K562 (cell line): ENCODE measurements around the gene KIR3DL2. TPM values are rescaled to one million over a fixed set of nuclear protein-coding genes. Genes with fewer than 3 reads are reported as not detected.
"Not testable (repeated sequence)": the region's sequence is repeated elsewhere in the genome, so short reads cannot be mapped to it uniquely, and the experiment has no call there.

Source experiments
- ATAC-seq: fragments of 200-7000 bp; cut with Tn5 transposase; 3 replicates; pipeline ENCODE4 v1.9.1; 2020; ENCODE audit warnings: moderate library complexity
- BruUV-seq: library from RNA; stranded (reverse); fragments of 400-500 nt; replicated peaks from 2 replicates; lab custom pipeline; 2021; lab: Mats Ljungman, UMichigan
- CTCF ChIA-PET: fragments of 300-600 bp; formaldehyde crosslinking; extraction: SDS; loops from one replicate; lab custom pipeline; 2021; ENCODE audit warnings: low intra/inter-chr PET ratio; lab: Yijun Ruan, JAX
- POLR2A ChIA-PET: fragments of 300-600, 350-650 bp; sonication (Branson Sonifier 250); formaldehyde crosslinking; extraction: SDS; loops from one replicate; lab custom pipeline; 2021; ENCODE audit warnings: antibody characterized with exemption, inconsistent platforms; lab: Yijun Ruan, JAX
- DNase-seq, 4 experiments: peaks; one replicate each; pipeline versions ENCODE4 v3.0.0 to v3.0.0-alpha.2; 2011 to 2018; ENCODE audit warnings: low spot score in 3 of 4, mixed read lengths in 3 of 4; ENCODE audit errors: extremely low read depth in 1 of 4
- FAIRE-seq: peaks from 2 replicates; lab custom pipeline; 2011; peaks lifted over from hg19 to GRCh38; lab: Jason Lieb, UNC
- H2AFZ ChIP-seq: 2 replicates; pipeline ENCODE4 v1.6.0; 2011; ENCODE audit warnings: low read depth, low read length, control low read depth, inconsistent platforms
- H3K27ac ChIP-seq: fragments of 200-600 bp; 3 replicates; pipeline ENCODE4 v1.8.0; 2011; ENCODE audit warnings: low read depth, mild to moderate bottlenecking, control low read depth, inconsistent platforms, low read length, moderate library complexity, mixed read lengths; ENCODE audit errors: extremely low read depth
- H3K27me3 ChIP-seq, 2 experiments: fragments of 300-600 bp in 1 of 2; 2 replicates in 1 of 2; 3 replicates in 1 of 2; pipeline versions ENCODE4 v1.6.0 to v1.8.0; 2011; ENCODE audit warnings: inconsistent platforms in 2 of 2, low read length in 2 of 2, mild to moderate bottlenecking in 1 of 2, mixed read lengths in 1 of 2, moderate library complexity in 1 of 2; ENCODE audit not compliant: control insufficient read depth in 2 of 2, insufficient read depth in 2 of 2
- H3K36me3 ChIP-seq: fragments of 300-600 bp; 3 replicates; pipeline ENCODE4 v1.8.0; 2011; ENCODE audit warnings: mild to moderate bottlenecking, low read length, inconsistent platforms; ENCODE audit not compliant: control insufficient read depth, insufficient read depth
- H3K4me1 ChIP-seq, 2 experiments: fragments of 200-600 bp in 1 of 2; replicated peaks in 1 of 2; 2 replicates in 1 of 2; 3 replicates in 1 of 2; pipeline versions ENCODE4 v1.5.1 to v1.8.0; 2011; ENCODE audit warnings: inconsistent platforms in 2 of 2, low read length in 2 of 2, mild to moderate bottlenecking in 1 of 2, mixed read lengths in 1 of 2, moderate library complexity in 1 of 2; ENCODE audit not compliant: control insufficient read depth in 2 of 2, insufficient read depth in 2 of 2
- H3K4me2 ChIP-seq: 2 replicates; pipeline ENCODE4 v1.6.1; 2011; ENCODE audit warnings: low read length, control low read depth, inconsistent platforms, mixed read lengths; ENCODE audit not compliant: insufficient read depth
- H3K4me3 ChIP-seq: fragments of 200-600 bp; sonication (generic), shearing (Covaris generic); 2 replicates; pipeline ENCODE4 v1.5.1; 2016; ENCODE audit warnings: control low read depth, inconsistent platforms
- H3K79me2 ChIP-seq: fragments of 200-600 bp; 3 replicates; pipeline ENCODE4 v1.8.0; 2011; ENCODE audit warnings: low read length, inconsistent platforms; ENCODE audit not compliant: control insufficient read depth, insufficient read depth
- H3K9ac ChIP-seq, 2 experiments: 2 replicates each; pipeline versions ENCODE4 v1.6.0 to v1.6.1; 2011; ENCODE audit warnings: low read depth in 2 of 2, low read length in 2 of 2, control low read depth in 1 of 2, inconsistent platforms in 1 of 2, mild to moderate bottlenecking in 1 of 2, mixed read lengths in 1 of 2; ENCODE audit not compliant: insufficient read depth in 1 of 2
- H3K9me1 ChIP-seq: one replicate; pipeline ENCODE4 v1.6.0; 2011; ENCODE audit warnings: inconsistent platforms, mild to moderate bottlenecking, low read length, moderate library complexity; ENCODE audit not compliant: control insufficient read depth, insufficient read depth
- H3K9me3 ChIP-seq: replicated peaks from 2 replicates; pipeline ENCODE4 v1.5.1; 2011; ENCODE audit warnings: low read depth, low read length, inconsistent platforms; ENCODE audit not compliant: control insufficient read depth, insufficient read depth
- H4K20me1 ChIP-seq: replicated peaks from 2 replicates; pipeline ENCODE4 v1.6.1; 2011; ENCODE audit warnings: low read length, inconsistent platforms, mixed read lengths; ENCODE audit not compliant: control insufficient read depth, insufficient read depth
- RBFOX2 ChIP-seq: fragments of 200-400 bp; formaldehyde crosslinking; IDR thresholded peaks from 2 replicates; pipeline ENCODE4 v1.6.1; 2017; ENCODE audit warnings: low read depth, mild to moderate bottlenecking, low read length, moderate library complexity
- SMAD1 ChIP-seq: fragments of 150-350 bp; IDR thresholded peaks from 2 replicates; pipeline ENCODE4 v1.6.1; 2014; ENCODE audit warnings: low read length, low read depth; ENCODE audit not compliant: partially characterized antibody
- WGBS: fragments of 100-300 bp; shearing (Covaris generic); methylation state at CpG from one replicate; pipeline ENCODE4 v1.1.6; 2016; ENCODE audit warnings: low coverage, mixed read lengths; ENCODE audit not compliant: insufficient coverage; ENCODE audit errors: missing lambda C conversion rate; 5-methylcytosine and 5-hydroxymethylcytosine counted together
- in situ Hi-C: fragments of 300-500 bp; cut with MboI; formaldehyde crosslinking; loops from 4 replicates; pipeline ENCODE4 v1.15.0; 2018; ENCODE audit warnings: inconsistent platforms, mixed read lengths
- intact Hi-C: fragments of 100-400 bp; cut with micrococcal nuclease; formaldehyde crosslinking; loops from 2 replicates; pipeline ENCODE4 v1.14.2; 2022
- polyA plus RNA-seq, 8 experiments: library from polyadenylated mRNA; depleted of rRNA in 4 of 8; stranded (reverse) in 5 of 8; unstranded in 3 of 8; fragments of >200 nt; fragmentation: Nextera tagmentation in 2 of 8; fragmentation: Illumina TruSeq in 1 of 8; extraction: Ambion mirVana in 2 of 8; extraction: Trizol in 1 of 8; gene quantifications; 2 replicates each; pipeline versions ENCODE4 v1.2.1 to v1.2.3, GENCODE V29; 2011 to 2014; ENCODE audit warnings: inconsistent platforms in 1 of 8, missing spikeins in 1 of 8
- total RNA-seq, 7 experiments: library from RNA; depleted of rRNA in 6 of 7; stranded (reverse); fragments of >200 nt in 6 of 7; fragmentation: Illumina TruSeq in 2 of 7; extraction: Trizol in 2 of 7; gene quantifications; 2 replicates each; pipeline versions ENCODE4 v1.2.1 to v1.2.3, GENCODE V29; 2011 to 2021; ENCODE audit warnings: low replicate concordance in 1 of 7

Gene KIR3DL2
- total and polyA plus RNA-seq, 9 of the 15 experiments (the other 6 are each of a cell fraction or from before 2014, with no cell fraction given) = not detected

- no peaks in the 10 kb centered on the region for H3K9me1 ChIP-seq
- no peak overlapping the region for H3K9ac ChIP-seq
- intact Hi-C loops (no loop called here), in situ Hi-C loops (no loop called here)
- no peak overlapping the region for H3K4me2 ChIP-seq
- FAIRE-seq (no peak), DNase-seq (no peak), ATAC-seq (no peak)
- no TSS peak for BruUV-seq
- 7% methylated on average over 1 of the region's 2 CpGs for WGBS
- no peak overlapping the region for H3K4me3 ChIP-seq
- no peaks in the 10 kb centered on the region for H4K20me1 ChIP-seq
- no peak overlapping the region for H2AFZ ChIP-seq
- ChIA-PET POLR2A (no interaction called here), CTCF (no interaction called here)
- H3K36me3 ChIP-seq = no peaks in the 10 kb centered on the region
- no peaks in the 10 kb centered on the region; a peak in 1 of 5 replicates for H3K4me1 ChIP-seq
- no peak for TF ChIP-seq RBFOX2
- peaks cover 0 to 17% of the 10 kb centered on the region in 2 experiments; a peak in 3 of 5 replicates for H3K27me3 ChIP-seq
- no peaks in the 10 kb centered on the region for H3K79me2 ChIP-seq
- H3K9me3 ChIP-seq = no peaks in the 10 kb centered on the region
- H3K27ac ChIP-seq = no peak overlapping the region
Measured at GRCh38 chr19:54850930-54851329, 687 bp downstream of the KIR3DL2 start.

- H3K4me2 ChIP-seq = no peak overlapping the region
- POLR2A ChIA-PET = no interaction called here
- DNase-seq (no peak), ATAC-seq (no peak), FAIRE-seq (no peak)
- no peaks in the 10 kb centered on the region; a peak in 1 of 5 replicates for H3K4me1 ChIP-seq
- intact Hi-C loops (no loop called here), in situ Hi-C loops (no loop called here)
- no TSS peak for BruUV-seq
- H3K36me3 ChIP-seq = no peaks in the 10 kb centered on the region
- WGBS = 9% methylated on average over 5 of the region's 7 CpGs
- CTCF ChIA-PET = no interaction called here
- no peak overlapping the region for H3K9ac ChIP-seq
- no peaks in the 10 kb centered on the region for H3K79me2 ChIP-seq
- peaks cover 0 to 17% of the 10 kb centered on the region in 2 experiments; a peak in 3 of 5 replicates for H3K27me3 ChIP-seq
- H4K20me1 ChIP-seq = no peaks in the 10 kb centered on the region
- no peaks in the 10 kb centered on the region for H3K9me1 ChIP-seq
- H3K9me3 ChIP-seq = no peaks in the 10 kb centered on the region
- no peak overlapping the region for H2AFZ ChIP-seq
- no peak overlapping the region for H3K27ac ChIP-seq
- no peak for TF ChIP-seq SMAD1
- no peak overlapping the region for H3K4me3 ChIP-seq
Measured at GRCh38 chr19:54851353-54851752, 1.1 kb downstream of the KIR3DL2 start.

- H3K4me2 ChIP-seq, FAIRE-seq, ATAC-seq, H3K9me1 ChIP-seq, DNase-seq, H4K20me1 ChIP-seq, CTCF ChIA-PET, H3K79me2 ChIP-seq, H3K4me3 ChIP-seq, H3K4me1 ChIP-seq, H3K36me3 ChIP-seq, H2AFZ ChIP-seq, POLR2A ChIA-PET, H3K9me3 ChIP-seq, H3K9ac ChIP-seq, H3K27me3 ChIP-seq, BruUV-seq, H3K27ac ChIP-seq: not testable (repeated sequence)
- in situ Hi-C loops (loop anchor here (5.0 kb wide), 1 partner anchor 33 kb away; no protein-coding TSS in a partner anchor), intact Hi-C loops (loop anchor here (5.0 kb wide), 1 partner anchor 33 kb away; no protein-coding TSS in a partner anchor)
- WGBS = 0% methylated on average over 1 of the region's 1 CpG
Measured at GRCh38 chr19:54855241-54855640, 5.0 kb downstream of the KIR3DL2 start.
